HG02588 (cell line): ENCODE results near the gene CCDC57.

Experiments used
- ATAC-seq: cut with Tn5 transposase; IDR thresholded peaks from one replicate; pipeline ENCODE4 v1.9.1; 2021; ENCODE audit warnings: mild to moderate bottlenecking, moderate library complexity; ENCODE audit not compliant: unreplicated experiment

CCDC57 gene

GRCh38 chr17:82108961-82109475 is 103.6 kb downstream of the CCDC57 start:
- no peak for ATAC-seq

- no peak for ATAC-seq
Observed at GRCh38 chr17:82108496-82108945, 104.1 kb downstream of the CCDC57 start.

- ATAC-seq = no peak
Observed at GRCh38 chr17:82108038-82108437, 104.6 kb downstream of the CCDC57 start.

GRCh38 chr17:82107341-82107860 is 105.2 kb downstream of the CCDC57 start:
- ATAC-seq = no peak

GRCh38 chr17:82106688-82107305 is 105.8 kb downstream of the CCDC57 start:
- ATAC-seq = no peak

GRCh38 chr17:82105882-82106687 is 106.6 kb downstream of the CCDC57 start:
- peak; percentile 69 for ATAC-seq

GRCh38 chr17:82105417-82105881 is 107.2 kb downstream of the CCDC57 start:
- ATAC-seq = no peak

GRCh38 chr17:82104797-82105416 is 107.7 kb downstream of the CCDC57 start:
- ATAC-seq = no peak

GRCh38 chr17:82103553-82104451 is 108.8 kb downstream of the CCDC57 start:
- no peak for ATAC-seq

- no peak for ATAC-seq
Observed at GRCh38 chr17:82101767-82102679, 110.6 kb downstream of the CCDC57 start.

GRCh38 chr17:82101301-82101715 is 111.3 kb downstream of the CCDC57 start:
- ATAC-seq = no peak

GRCh38 chr17:82100502-82101298 is 111.9 kb downstream of the CCDC57 start:
- no peak for ATAC-seq

GRCh38 chr17:82098939-82099763 is 113.5 kb downstream of the CCDC57 start:
- ATAC-seq = peak; percentile 9

GRCh38 chr17:82098169-82098938 is 114.3 kb downstream of the CCDC57 start, which contains the start of gene FASN:
TSS of gene FASN (minus strand) at chr17:82098236. CDS start at chr17:82096445, 1,791 bp downstream.
- peak; percentile 66 for ATAC-seq

- no peak for ATAC-seq
Observed at GRCh38 chr17:82097919-82098168, 114.8 kb downstream of the CCDC57 start.

GRCh38 chr17:82097184-82097918 is 115.3 kb downstream of the CCDC57 start:
- no peak for ATAC-seq
